ENCODE results near the gene GSN.
A peak's percentile ranks its signal among the peaks of the same experiment; 100 is the strongest.

Gene GSN

DNA sequence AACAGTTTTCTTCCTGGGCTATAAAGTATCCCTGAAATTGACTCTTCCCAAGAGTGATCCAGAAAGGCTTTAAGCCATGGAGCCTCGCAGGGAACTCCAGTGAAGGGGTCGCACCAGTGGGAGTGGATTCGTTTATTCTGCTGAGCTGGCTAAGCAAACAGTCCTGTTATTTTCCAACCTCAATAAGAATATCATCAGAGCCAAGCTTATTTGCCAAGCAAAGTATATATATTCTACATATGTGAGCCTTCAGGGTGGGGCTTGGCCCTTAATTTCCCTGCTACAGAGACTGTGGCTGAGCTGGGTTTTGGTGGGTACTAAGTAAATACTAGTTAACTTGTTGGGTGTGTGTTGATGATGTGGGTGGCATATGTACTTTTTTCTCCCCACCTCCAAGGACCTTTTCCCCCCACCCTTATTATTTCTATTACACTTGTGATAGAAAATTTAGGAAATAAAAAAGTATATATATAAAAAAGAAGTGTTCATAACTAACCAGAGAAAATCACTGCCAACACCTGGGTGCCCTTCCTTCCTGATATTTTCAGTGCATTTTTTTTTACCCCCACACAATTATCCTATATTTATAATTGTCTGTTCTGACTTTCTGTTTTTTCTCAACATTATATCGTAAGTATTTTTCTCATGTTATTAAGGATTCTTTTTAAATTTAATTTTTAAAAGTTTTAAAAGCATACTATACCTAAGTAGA lies 5.3 kb downstream of the GSN start:
- DNase-seq (ENCODE audit: low read depth in 2 of 2) = no peak

DNA sequence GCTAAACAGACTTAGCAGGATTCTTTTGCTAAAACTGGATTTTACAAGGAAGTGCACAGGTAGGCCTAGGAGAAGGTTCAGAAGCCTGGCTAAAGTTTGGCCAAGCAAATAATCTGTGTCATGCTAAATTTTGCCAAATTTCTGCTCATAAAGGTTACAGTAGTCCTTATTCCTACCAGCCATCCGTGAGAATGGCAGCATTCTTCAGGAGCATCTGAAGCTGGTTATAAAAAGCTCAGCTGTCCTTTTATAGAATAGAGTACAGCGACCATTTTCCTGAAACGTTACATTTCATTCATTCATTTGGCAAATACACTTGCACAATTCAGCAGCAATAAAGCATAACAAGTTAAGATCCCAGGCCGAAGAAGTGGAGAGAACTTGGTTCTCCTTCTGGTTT lies 6.9 kb downstream of the GSN start:
- DNase-seq (ENCODE audit: low read depth in 2 of 2) = no peak

DNA sequence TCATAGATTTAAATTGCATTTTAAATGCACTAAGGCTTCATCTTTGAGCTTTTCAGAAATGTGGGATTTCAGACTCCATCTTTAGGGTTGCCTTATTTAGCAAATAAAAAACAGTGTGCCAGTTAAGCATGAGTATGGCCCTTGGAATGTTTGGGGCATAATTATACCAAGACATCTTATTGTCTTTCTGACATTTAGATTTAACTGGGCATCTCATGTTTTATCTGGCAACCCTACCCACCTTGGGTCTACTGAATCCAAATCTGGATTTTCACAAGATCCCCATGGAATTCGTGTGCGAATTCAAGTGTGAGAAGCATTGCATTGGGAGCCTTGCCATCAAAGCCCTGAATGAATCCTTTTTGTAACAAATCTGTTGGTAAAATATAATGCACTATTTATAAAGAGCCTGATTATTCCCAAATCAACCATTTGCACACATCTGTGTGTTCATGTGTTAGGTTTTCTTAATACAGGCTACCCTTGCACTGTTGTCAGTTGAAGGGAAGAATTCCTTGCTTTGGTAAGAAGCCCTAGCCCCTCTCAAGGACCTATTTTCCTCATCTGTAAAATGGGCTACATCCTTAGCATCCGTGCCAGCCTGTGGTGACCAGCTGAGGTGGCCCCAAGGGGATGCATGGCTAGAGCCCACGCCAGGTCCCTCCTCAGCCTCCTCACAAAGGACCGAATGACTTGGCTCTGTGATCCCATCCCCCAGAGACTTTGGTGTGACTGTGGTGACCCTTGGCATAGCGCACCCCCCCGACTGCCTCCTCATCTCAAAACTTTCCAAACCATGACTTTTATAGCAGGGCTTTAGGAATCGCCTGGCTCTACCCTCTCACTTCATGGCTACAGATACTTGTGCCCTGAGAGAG lies 8.1 kb downstream of the GSN start:
- no peak for DNase-seq (ENCODE audit: low read depth in 2 of 2)

DNA sequence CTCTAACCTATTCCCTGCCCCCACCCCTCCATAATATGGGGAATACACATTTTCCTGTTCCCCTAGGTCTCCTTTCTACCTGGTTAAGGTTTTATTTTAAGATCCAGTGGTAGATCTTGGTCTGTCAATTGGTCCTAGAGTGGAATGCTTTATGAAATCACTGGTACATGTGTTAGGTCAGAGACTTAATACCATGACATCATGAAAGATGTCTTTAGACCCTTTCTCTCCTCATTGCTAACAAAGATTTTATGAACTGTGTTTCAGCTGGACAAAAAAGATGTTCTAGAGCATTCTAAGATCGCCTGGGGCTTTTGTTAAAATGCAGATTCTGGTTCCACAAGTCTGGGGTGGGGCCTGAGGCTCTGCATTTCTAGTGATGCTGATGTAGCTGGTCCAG lies 9.1 kb downstream of the GSN start:
- DNase-seq (ENCODE audit: low read depth in 2 of 2) = no peak

DNA sequence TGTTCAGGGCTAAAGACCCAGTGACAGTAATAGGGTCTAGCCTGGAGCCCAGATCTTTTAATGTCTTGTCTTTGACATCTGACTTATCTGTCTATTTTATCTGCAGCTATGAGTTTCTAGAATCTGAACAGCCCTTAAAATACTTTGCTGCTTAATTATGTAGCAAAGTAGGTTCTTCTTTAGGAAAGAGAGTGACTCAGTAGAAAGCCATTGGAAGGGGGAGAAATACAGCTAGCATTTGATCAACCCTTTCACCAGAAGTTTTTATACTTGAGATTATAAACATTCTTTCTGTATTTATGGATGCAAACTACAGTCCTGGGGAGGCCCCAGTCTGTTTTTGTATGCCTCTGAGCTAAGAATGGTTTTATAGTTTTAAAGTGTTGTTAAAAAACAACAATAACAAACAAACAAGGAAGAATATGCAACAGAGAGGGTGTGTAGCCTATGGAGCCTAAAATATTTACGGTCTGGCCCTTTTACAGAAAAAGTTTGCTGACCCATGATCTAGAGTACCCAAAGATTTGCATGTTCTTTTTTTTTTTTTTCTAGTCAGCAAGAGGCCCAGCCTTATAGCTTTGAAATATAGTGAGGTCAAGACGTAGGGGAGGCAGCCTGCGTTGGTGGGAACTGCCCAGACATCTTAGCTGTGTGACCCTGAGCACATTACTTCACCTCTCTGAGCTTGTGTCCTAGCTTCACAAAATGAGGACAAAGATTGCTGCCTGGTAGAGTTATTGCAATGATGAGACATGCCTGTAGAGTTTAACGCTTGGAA lies 9.7 kb downstream of the GSN start:
- peak in 1 of 2 experiments; percentile 64 for DNase-seq (ENCODE audit: low read depth in 2 of 2)

DNA sequence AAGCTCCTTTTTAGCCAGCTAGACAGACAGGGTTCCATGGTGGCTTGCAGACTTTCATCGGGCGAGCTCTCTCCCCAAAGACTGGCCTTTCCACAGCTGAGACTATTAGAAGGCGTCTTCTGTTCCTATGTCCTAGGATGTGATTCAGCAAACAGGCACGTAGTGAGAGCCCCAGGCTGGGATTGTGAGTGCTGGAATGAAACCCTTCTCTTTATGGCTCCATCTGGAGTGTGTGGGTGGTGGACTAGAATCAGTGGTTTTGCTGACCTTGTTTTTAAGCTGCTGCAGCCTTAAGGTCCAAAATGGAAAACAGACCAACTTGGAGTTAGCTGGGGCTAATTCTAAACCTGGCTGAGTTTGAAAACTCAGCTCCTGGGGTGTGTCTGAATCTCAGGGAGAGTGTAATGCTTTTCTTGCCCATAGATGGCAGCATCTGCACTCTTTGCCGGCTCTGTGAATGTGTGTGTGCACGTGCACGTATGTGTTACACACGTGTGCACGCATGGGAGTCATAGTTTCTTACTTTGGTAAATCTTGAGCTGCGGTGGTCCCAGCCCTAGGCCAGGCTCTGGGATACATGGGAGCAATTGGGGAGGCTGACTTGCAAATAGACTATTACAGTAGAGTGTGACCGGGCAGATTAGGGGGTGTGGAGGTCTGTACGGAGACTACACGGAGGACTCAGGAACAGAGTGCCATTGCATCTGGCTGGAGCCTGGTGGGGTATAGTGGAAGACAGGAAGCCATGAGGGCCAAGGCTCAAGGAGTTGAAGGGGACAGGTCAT lies 10.7 kb downstream of the GSN start:
- DNase-seq (ENCODE audit: low read depth in 2 of 2) = peak; percentile 99

DNA sequence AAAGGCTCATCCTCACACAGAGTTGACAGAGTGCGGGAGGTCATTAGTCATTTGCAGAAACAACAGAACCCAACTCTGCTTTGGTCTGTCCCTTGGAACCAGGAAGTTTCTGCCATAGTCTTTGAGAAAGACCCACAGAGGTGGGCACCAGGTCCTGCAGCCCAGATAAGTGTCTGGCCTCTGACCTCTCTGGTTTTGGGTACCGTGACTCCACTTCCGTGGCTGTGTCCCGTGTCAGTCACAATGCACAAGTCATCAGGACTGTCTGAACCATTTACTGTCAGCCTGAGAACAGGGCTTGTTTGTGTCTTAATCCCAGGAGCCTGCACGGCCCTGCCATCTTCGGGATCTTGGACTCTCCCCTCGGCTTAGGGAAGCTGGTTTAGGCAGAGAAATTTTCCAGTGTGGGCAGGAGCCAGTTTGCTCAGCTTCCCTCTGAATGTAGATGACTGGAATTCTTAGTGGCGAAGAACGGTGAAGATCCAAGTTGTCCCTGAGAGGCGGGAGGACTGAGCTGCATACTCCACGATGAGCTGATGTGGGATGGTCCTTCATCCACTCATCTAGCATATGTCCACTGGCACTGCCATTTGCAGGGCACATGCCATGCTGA lies 11.9 kb downstream of the GSN start:
- no peak for DNase-seq (ENCODE audit: low read depth in 2 of 2)

DNA sequence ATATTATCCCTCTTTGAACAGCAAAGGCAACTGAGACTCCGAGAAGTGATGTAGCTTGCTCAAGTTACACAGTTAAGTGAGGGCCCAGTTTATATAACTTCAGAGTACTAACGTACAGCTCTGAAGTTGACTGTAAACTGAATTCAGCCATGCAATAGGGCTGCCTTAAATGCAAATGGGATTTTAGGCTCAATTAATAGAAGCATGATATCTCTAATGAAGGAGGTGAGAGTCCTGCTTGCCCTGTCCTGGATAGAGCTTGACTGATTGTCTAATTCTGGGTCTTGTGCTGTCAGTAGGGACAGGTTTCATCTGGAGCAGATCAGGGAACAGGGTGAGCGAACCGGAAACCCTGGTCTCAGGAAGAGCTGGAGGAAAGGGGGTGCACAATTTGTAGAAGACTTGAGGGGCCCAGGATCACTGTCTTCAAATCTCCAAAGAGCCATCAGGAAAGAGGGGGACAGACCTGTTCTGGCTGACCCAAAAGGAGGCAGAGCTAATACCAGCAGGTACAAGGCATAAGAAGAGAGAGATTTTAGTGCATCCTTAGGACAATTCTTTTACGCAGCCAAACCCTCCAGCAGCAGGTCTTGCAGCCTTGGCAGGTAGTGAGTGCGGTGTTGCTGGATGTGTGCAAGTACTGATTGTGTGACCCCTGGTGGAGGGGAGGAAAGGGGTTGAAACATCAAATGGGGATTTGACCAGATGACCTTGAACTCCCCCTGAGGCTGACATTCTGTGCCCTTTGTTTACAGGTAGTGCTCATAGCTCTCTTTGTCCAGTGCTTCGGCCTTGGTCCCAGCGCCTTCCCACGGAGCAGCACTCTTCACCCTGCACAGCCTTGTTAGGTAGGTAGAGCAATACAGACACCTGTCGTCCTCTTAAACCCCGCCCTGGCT lies 13.0 kb downstream of the GSN start:
- no peak for DNase-seq (ENCODE audit: low read depth in 2 of 2)

DNA sequence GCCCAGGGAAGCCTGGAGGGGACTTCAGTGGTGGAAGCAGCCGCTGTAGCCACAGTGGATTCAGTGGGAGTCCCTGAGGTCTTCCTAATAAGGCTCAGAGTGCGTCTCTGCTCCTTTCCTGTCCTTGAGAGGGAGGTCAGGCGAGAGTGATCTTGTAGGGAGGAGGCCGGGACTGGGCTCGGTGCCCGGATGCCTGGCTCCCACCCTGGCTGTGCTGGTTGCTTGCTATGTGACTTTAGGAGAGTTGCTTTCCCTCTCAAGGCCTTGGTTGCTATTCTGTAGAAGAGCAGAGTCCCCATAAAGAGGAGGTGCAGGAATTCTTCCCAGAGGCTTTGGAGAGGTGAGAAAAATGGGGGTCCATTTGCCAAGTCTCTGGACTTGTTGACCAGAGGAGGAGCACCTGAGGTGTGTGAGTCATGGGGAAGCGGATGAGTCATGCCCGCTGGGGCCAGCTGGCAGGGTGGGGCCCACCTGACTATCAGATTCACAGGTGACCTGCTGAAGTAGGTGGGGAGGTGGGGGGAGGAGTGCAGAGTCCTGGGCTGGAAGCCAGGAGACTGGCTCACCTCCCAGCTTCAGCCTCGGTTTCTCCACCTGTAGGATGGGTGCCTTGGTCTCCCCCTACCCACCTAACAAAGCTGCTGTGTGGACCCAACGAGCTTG lies 13.8 kb downstream of the GSN start:
- no peak for DNase-seq (ENCODE audit: low read depth in 2 of 2)

DNA sequence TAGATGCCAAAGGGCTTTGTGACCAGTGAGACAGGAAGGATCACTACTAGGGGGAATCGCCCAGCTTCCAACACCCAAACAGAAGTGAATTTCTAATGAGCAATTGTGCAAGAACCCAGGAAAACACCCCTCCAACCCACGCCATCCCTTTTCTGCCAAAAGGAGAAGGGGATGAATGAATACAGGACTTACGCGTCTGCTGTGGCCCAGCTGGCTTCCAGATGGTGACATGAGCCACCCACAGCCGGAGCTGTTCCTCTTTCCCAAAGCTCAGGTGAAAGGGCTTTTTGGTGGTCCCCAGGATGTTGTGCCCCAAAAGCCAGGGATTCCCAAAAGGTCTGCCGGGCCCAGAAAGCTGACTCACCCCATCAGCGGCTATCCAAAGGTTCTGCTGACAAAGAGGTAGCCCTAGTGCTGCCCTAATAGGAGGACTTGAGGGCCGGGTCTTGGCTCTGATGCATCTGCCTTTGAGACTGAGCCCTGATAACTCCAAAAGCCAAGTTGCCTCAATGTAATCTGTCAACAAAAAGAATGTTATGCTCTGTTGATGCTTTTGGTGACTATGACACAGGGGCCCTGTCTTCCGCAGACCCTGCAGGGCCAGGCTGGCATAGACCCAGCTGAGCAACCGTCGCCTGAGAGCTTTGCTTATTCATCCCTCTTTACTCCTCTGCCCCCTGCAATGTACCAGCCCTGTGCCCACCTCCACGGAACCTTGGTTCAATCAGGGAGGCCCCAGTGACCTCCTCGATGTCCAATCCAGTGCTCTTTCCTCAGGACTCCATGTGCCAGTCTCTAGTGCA lies 14.5 kb downstream of the GSN start:
- DNase-seq (ENCODE audit: low read depth in 2 of 2) = peak; percentile 79 to 80

DNA sequence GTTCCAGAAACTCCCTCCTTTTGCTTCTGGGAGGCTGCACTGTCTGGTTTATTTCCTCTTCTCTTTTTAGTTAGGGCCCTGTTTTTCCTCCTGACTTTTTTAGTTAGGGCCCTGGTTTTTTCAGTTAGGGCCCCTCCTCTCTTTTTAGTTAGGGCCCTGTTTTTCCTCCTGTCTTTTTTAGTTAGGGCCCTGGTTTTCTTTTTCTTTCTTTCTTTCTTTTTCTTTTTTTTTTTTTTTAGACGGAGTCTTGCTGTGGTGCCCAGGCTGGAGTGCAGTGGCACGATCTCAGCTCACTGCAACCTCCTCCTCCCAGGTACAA lies 15.1 kb downstream of the GSN start:
- DNase-seq (ENCODE audit: low read depth in 2 of 2) = no peak

DNA sequence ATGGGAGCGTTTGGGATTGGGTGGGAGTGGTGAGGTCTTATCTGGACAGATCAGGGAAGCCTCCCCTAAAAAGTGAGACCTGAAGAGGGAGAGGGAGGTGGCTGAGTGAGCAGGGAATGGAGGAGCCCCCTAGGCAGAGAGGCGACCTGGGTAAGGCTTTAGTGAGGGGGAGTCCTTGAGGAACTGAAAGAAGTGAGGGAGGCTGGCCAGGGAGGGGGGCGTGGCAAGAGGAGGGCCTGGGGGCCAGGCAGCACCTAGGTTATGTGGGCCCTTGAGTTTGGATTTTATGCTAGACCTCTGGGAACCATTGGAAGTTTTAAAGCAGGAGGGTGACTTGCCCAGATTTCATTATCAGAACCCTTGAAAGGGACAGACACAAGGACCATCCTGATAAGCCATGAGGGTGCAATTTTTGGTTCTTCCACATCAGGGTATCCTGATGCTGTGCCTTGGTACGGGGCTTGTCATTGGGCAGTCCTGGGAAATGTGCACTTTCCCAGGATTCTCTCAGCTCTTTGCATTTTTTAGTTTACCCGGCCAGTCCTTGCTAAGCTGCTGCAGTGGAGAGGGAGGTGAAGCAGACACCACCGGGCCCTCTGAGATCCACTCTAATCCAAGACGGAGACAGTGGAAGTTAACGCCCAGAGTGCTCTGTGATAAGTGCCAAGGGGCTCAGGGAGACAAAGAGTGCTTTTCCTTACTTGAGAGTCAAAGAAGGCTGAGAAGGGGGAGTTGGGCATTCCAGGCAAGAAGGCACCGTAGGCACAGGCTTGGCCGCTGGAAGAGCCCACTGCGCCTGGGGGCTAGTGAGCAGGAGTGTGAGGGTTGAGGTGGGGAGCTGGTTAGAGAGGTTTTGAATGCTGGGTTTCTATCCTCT lies 16.1 kb downstream of the GSN start:
- no peak for DNase-seq (ENCODE audit: low read depth in 2 of 2)

DNA sequence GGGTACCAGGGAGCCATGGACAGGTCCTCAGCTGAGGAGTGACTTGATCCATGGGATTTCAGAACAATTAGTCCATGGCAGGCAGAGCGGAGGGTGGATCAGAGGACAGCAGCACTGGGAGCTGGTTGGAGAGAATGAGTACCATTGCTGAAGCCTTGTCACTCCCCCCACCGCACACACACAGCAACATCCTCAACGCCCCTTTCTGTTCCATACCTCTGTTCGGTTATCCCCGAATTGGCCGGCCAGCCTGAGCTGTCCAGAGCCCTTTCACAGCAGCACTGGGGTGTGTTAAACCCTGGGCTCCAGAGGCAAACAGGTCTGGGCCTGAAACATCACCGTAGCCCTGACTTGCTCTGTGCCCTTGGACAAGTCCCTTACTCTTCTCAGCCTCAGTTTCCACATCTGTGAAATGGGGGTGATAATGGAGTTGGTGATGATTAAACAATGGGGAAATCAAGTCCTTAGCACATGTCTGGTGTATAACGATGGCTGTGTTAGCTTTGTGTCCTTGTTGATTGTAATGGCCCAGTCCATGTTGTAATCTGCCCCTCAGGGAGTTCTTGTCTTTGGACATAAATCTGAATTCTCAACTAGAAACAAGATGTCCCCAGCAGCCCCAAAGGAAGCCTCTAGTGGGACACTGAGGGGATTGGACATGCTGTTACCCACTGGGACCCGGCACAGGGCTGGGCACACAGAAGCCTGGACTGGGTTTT lies 16.9 kb downstream of the GSN start:
- no peak for DNase-seq (ENCODE audit: low read depth in 2 of 2)

DNA sequence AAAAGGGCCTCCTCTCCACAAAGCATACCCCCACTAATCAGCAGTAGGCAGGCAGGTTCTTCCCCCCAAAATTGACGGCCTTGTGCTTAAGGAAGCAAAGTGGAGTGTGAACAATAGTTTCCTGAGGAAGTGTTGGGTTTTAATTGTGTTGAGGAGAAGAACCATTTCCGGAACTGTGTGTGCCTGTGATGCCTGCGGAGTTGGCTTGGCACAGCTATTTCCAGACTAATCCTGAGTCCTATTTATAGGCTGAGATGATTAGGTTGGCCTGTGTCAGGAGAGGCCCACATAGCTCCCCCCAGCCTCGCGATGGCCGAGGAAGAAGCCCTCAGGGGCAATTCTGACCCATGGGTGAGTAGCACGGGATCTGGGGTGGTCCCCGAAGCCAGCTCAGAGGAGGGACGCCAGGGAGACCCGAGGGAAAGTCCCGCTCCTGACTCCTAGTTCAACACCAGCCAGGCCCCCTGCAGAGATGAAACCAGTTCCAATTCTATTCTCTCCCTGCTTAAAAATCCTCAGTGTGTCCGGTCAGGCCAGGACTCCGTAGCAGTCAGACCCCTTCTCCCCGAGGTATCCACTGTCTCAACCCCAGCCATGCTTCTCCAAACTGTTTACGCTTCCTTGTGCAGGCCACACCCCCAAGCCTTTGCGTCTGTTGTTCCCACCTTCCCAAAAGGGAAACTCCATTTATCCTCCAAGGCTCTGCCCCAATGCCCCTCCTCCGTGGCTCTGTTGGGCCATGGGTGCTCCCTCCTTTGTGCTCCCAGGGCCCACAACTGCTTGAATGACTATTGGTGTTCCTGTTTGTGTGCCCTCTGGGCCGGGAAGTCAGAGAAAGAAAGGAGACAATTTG lies 18.1 kb downstream of the GSN start:
- no peak for DNase-seq (ENCODE audit: low read depth in 2 of 2)

DNA sequence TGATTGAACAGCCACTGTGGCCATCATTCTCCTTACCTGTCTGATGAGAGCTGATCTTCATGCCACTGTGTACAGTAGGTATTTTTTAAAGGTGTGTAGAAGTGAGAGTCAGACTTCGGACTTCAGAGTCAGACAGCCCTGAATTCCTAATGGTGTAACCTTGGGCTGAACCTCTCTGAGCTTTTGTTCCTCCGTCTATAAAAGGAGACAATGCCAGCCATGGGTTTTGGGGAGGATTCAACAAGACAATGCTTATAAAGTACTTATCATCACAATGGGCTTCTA lies 18.7 kb downstream of the GSN start:
- no peak for DNase-seq (ENCODE audit: low read depth in 2 of 2)

DNA sequence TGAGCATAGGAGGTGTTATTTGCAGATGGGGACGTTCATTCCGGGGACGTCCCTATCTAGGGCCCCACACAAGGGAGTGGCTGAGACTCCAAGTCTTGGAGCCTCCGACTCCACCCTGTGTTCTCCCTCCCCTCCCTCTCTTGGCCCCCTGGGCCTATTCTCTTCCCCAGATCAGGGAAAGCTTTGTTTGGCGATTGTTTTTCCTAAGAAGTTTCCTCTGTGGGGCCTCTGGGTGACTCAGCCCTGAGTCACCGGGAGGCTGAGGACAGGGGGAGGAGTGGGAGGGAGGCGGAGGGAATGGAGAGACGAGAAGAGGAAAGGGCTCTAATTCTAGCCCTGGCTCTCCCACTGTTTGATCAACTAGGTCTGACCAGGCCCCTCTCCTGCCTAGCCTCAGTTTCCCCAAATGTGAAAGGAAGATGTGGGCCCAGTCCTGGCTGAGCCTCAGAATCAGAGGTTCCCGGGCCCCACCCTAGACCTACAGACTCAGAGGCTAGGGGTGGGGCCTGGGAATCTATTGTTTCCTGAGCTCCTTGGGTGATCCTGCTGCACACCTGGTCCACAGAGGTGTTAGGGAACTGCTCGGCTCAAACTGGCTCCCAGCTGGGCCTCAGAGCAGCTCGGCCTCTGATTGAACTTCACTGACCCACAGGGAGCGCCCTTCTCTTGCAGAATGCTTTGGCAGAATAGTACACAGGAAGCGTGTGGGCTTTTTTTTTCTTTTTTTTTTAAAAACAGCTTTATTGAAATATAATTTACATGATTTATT lies 19.2 kb downstream of the GSN start:
- peak; percentile 95 for DNase-seq (ENCODE audit: low read depth in 2 of 2)
